KMS-11 (cell line): Measurements from ENCODE around the gene FHOD1.

ENCODE experiments used
- H2AFZ ChIP-seq: fragments of 200-600 bp; sonication (generic); 2 replicates; pipeline ENCODE4 v1.6.1; 2016; ENCODE audit warnings: antibody characterized with exemption, mixed run types, low read depth
- H3K27ac ChIP-seq: fragments of 200-600 bp; sonication (generic); 2 replicates; pipeline ENCODE4 v1.6.1; 2016; ENCODE audit warnings: mild to moderate bottlenecking, mixed run types
- H3K27me3 ChIP-seq: fragments of 200-600 bp; sonication (generic); 2 replicates; pipeline ENCODE4 v1.6.1; 2017; ENCODE audit warnings: mild to moderate bottlenecking, low read depth, mixed run types, moderate library complexity; ENCODE audit not compliant: insufficient read depth
- H3K36me3 ChIP-seq: fragments of 200-600 bp; sonication (generic); 2 replicates; pipeline ENCODE4 v1.6.1; 2017; ENCODE audit warnings: mild to moderate bottlenecking, mixed run types; ENCODE audit not compliant: insufficient read depth
- H3K4me1 ChIP-seq: fragments of 200-600 bp; sonication (generic); 2 replicates; pipeline ENCODE4 v1.6.1; 2016; ENCODE audit warnings: mild to moderate bottlenecking, low read depth, mixed run types; ENCODE audit not compliant: poor library complexity, severe bottlenecking
- H3K4me2 ChIP-seq: fragments of 200-600 bp; sonication (generic); 2 replicates; pipeline ENCODE4 v1.7.0; 2016; ENCODE audit warnings: mild to moderate bottlenecking, mixed run types
- H3K4me3 ChIP-seq: fragments of 200-600 bp; sonication (generic); IDR thresholded peaks from 2 replicates; pipeline ENCODE4 v1.6.1; 2017; ENCODE audit warnings: low read depth, low read length, mixed read lengths; ENCODE audit not compliant: insufficient read depth
- H3K79me2 ChIP-seq: fragments of 200-600 bp; sonication (generic); 2 replicates; pipeline ENCODE4 v1.6.1; 2016; ENCODE audit warnings: low read depth, mixed run types; ENCODE audit not compliant: insufficient read depth
- H3K9ac ChIP-seq: fragments of 200-600 bp; sonication (generic); 2 replicates; pipeline ENCODE4 v1.6.1; 2016; ENCODE audit warnings: mild to moderate bottlenecking, mixed run types
- H4K20me1 ChIP-seq: fragments of 200-600 bp; sonication (generic); 2 replicates; pipeline ENCODE4 v1.6.1; 2016; ENCODE audit warnings: mild to moderate bottlenecking, mixed run types; ENCODE audit not compliant: insufficient read depth
- TF ChIP-seq, protein P1 (sequence below): fragments of 200-600 bp; sonication (generic); conservative IDR thresholded peaks from 2 replicates; pipeline ENCODE4 v1.6.1; 2017; ENCODE audit warnings: low read depth, mild to moderate bottlenecking, antibody characterized with exemption, low read length, moderate library complexity, mixed read lengths

Gene FHOD1

DNA sequence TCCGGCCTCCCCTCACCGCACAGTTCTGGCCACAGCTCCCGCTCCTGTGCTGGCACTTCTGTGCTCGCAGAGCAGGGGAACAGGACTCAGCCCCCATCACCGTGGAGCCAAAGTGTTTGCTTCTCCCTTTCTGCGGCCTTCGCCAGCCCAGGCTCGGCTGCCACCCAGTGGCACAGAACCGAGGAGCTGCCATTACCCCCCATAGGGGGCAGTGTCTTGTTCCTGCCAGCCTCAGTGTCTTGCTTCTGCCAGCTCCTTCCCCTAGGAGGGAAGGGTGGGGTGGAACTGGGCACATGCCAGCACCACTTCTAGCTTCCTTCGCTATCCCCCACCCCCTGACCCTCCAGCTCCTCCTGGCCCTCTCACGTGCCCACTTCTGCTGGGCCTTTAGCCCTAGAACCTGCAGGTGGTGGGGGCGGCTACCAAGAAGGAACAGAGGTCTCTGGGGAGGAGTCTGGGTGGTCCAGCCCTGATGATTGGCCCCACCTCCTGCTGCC is 49.0 kb downstream of the FHOD1 start:
- no peak overlapping the region for H3K9ac ChIP-seq
- no peak overlapping the region for H3K4me3 ChIP-seq
- peaks cover 8% of the 10 kb centered on the region for H3K4me1 ChIP-seq
- H3K4me2 ChIP-seq, result no peak overlapping the region
- H4K20me1 ChIP-seq, result no peaks in the 10 kb centered on the region
- H3K27me3 ChIP-seq, result no peaks in the 10 kb centered on the region
- no peaks in the 10 kb centered on the region; the same call in 1 of the 2 replicates for H3K36me3 ChIP-seq
- peaks cover 11% of the 10 kb centered on the region for H3K79me2 ChIP-seq
- TF ChIP-seq, protein P1, sequence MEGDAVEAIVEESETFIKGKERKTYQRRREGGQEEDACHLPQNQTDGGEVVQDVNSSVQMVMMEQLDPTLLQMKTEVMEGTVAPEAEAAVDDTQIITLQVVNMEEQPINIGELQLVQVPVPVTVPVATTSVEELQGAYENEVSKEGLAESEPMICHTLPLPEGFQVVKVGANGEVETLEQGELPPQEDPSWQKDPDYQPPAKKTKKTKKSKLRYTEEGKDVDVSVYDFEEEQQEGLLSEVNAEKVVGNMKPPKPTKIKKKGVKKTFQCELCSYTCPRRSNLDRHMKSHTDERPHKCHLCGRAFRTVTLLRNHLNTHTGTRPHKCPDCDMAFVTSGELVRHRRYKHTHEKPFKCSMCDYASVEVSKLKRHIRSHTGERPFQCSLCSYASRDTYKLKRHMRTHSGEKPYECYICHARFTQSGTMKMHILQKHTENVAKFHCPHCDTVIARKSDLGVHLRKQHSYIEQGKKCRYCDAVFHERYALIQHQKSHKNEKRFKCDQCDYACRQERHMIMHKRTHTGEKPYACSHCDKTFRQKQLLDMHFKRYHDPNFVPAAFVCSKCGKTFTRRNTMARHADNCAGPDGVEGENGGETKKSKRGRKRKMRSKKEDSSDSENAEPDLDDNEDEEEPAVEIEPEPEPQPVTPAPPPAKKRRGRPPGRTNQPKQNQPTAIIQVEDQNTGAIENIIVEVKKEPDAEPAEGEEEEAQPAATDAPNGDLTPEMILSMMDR, result peak; percentile 69
- H2AFZ ChIP-seq, result no peak overlapping the region
- no peak overlapping the region for H3K27ac ChIP-seq

DNA sequence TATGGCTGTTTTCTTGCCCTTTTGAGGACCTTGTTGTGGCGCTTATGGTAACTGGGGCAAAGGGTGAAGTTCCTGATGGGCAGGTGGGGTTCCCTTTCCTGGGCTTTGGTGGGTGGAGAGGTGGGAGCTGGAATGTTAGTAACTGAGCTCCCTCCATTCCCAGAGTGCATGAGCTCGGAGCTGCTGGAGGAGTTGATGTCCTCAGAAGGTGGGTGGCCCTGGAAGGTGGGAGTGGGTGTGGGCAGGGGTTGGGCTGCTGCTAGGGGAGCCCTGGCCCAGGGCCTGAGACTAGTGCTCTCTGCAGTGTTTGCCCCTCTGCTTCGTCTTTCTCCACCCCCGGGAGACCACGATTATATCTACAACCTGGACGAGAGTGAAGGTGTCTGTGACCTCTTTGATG is 49.6 kb downstream of the FHOD1 start:
- H3K4me3 ChIP-seq, result no peak overlapping the region
- no peaks in the 10 kb centered on the region for H3K27me3 ChIP-seq
- H3K36me3 ChIP-seq, result no peaks in the 10 kb centered on the region; the same call in 1 of the 2 replicates
- H3K79me2 ChIP-seq, result peaks cover 17% of the 10 kb centered on the region
- no peak overlapping the region for H3K27ac ChIP-seq
- H2AFZ ChIP-seq, result no peak overlapping the region
- no peak overlapping the region for H3K4me2 ChIP-seq
- peaks cover 13% of the 10 kb centered on the region for H3K4me1 ChIP-seq
- no peak overlapping the region for H3K9ac ChIP-seq
- TF ChIP-seq, protein P1, result no peak
- no peaks in the 10 kb centered on the region for H4K20me1 ChIP-seq

DNA sequence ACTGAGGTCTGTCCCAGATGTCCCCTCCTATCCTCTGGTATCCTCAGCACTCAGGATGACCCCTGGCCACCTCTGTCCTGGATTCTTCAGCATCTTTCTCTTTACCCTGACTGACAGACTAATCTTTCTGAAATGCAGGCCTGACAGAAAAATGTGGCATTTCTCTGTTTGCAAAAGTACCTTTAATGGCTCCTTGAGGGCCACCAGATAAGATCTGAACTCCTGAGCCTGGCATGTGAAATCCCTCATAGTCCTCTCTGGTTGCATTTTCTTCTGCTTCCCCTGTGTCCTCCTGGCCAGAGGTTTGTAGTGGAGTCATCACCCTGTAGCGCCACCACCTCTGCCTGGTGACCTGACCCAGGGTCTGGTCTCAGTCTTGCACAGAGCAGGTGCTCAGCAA is 50.4 kb downstream of the FHOD1 start:
- peaks cover 13% of the 10 kb centered on the region for H3K4me1 ChIP-seq
- H3K4me2 ChIP-seq, result no peak overlapping the region
- H3K36me3 ChIP-seq, result no peaks in the 10 kb centered on the region; the same call in 1 of the 2 replicates
- H4K20me1 ChIP-seq, result no peaks in the 10 kb centered on the region
- H2AFZ ChIP-seq, result no peak overlapping the region
- H3K9ac ChIP-seq, result no peak overlapping the region
- no peak overlapping the region for H3K27ac ChIP-seq
- H3K4me3 ChIP-seq, result no peak overlapping the region
- no peaks in the 10 kb centered on the region for H3K27me3 ChIP-seq
- peaks cover 24% of the 10 kb centered on the region for H3K79me2 ChIP-seq
- TF ChIP-seq, protein P1, result no peak

DNA sequence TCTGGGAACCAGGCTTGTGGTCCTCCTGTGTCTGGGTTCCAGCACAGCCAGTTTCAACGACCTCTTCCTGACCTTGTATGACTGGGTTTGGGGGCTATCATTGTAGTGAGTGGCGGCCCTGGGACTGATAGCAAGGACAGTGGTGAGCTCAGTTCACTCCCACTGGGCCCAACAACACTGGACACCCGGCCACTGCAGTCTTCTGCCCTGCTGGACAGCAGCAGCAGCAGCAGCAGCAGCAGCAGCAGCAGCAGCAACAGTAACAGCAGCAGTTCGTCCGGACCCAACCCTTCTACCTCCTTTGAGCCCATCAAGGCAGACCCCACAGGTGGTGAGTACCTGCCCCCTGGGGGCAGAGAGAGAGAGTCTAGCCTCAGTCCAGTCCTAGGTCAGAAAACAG is 51.6 kb downstream of the FHOD1 start:
- H3K36me3 ChIP-seq, result no peaks in the 10 kb centered on the region; the same call in 1 of the 2 replicates
- no peak overlapping the region for H3K9ac ChIP-seq
- H3K4me2 ChIP-seq, result no peak overlapping the region

More for the DNA sequence above, 51.6 kb downstream of the FHOD1 start:
- Histone ChIP-seq H3K79me2 (peaks cover 24% of the 10 kb centered on the region), H3K4me3 (no peak overlapping the region), H3K4me1 (peaks cover 19% of the 10 kb centered on the region), H3K27me3 (no peaks in the 10 kb centered on the region), H2AFZ (no peak overlapping the region), H3K27ac (no peak overlapping the region), H4K20me1 (no peaks in the 10 kb centered on the region)
- TF ChIP-seq, protein P1, result no peak
